Neutrophil (primary cell): ENCODE measurements around the gene AFMID.

ENCODE experiments used
- H3K27ac ChIP-seq: fragments of 200-600 bp; sonication (generic); 2 replicates; pipeline ENCODE4 v1.5.1; 2016; ENCODE audit warnings: mild to moderate bottlenecking, moderate library complexity
- H3K27me3 ChIP-seq: fragments of 200-600 bp; sonication (generic); 2 replicates; pipeline ENCODE4 v1.6.0; 2016; ENCODE audit warnings: mild to moderate bottlenecking
- H3K36me3 ChIP-seq: fragments of 200-600 bp; sonication (generic); 2 replicates; pipeline ENCODE4 v1.5.1; 2017
- H3K4me1 ChIP-seq, 2 experiments: fragments of 200-600 bp in 1 of 2; sonication (generic) in 1 of 2; 1 replicate in 1 of 2; 2 replicates in 1 of 2; pipeline versions ENCODE4 v1.5.1 to v1.6.1; 2013 to 2016; ENCODE audit warnings: low read depth in 1 of 2, low read length in 1 of 2, mild to moderate bottlenecking in 1 of 2, moderate library complexity in 1 of 2; ENCODE audit not compliant: control insufficient read depth in 1 of 2, insufficient read depth in 1 of 2
- H3K4me3 ChIP-seq, 2 experiments: fragments of 200-600 bp in 1 of 2; sonication (generic) in 1 of 2; 1 replicate in 1 of 2; 2 replicates in 1 of 2; pipeline ENCODE4 v1.5.1; 2013 to 2016; ENCODE audit warnings: low read depth in 1 of 2, low read length in 1 of 2, mild to moderate bottlenecking in 1 of 2, moderate library complexity in 1 of 2
- H3K9me3 ChIP-seq: fragments of 200-600 bp; sonication (generic); 2 replicates; pipeline ENCODE4 v1.5.1; 2016
- TF ChIP-seq, protein P1 (sequence below): fragments of 200-600 bp; sonication (generic); IDR thresholded peaks from 2 replicates; pipeline ENCODE4 v1.5.1; 2016; ENCODE audit warnings: antibody characterized with exemption

AFMID gene

DNA sequence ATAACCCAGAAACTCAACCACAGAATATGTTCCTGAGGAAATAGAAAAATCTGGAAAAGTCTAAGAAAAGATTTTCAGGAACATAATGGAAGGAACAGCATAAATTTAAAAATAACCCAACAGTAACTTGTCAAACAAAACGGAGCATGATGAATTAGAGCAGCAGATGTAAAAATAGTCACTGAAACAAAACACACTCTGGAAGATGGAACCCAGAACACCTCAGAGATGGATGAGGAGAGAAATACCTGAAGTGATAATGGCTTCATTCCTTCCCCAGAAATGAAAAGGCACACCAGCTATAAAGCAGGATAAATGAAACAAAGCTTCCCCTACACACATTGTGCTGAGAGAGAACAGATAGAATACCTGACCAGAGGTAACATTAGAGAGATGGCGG is 6.7 kb upstream of the AFMID start:
- Histone ChIP-seq H3K4me3 (no peak overlapping the region), H3K27me3 (no peaks in the 10 kb centered on the region), H3K4me1 (peaks cover 17 to 18% of the 10 kb centered on the region in 2 experiments), H3K9me3 (no peaks in the 10 kb centered on the region), H3K27ac (no peak overlapping the region), H3K36me3 (no peaks in the 10 kb centered on the region)
- TF ChIP-seq, protein P1, sequence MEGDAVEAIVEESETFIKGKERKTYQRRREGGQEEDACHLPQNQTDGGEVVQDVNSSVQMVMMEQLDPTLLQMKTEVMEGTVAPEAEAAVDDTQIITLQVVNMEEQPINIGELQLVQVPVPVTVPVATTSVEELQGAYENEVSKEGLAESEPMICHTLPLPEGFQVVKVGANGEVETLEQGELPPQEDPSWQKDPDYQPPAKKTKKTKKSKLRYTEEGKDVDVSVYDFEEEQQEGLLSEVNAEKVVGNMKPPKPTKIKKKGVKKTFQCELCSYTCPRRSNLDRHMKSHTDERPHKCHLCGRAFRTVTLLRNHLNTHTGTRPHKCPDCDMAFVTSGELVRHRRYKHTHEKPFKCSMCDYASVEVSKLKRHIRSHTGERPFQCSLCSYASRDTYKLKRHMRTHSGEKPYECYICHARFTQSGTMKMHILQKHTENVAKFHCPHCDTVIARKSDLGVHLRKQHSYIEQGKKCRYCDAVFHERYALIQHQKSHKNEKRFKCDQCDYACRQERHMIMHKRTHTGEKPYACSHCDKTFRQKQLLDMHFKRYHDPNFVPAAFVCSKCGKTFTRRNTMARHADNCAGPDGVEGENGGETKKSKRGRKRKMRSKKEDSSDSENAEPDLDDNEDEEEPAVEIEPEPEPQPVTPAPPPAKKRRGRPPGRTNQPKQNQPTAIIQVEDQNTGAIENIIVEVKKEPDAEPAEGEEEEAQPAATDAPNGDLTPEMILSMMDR: no peak

DNA sequence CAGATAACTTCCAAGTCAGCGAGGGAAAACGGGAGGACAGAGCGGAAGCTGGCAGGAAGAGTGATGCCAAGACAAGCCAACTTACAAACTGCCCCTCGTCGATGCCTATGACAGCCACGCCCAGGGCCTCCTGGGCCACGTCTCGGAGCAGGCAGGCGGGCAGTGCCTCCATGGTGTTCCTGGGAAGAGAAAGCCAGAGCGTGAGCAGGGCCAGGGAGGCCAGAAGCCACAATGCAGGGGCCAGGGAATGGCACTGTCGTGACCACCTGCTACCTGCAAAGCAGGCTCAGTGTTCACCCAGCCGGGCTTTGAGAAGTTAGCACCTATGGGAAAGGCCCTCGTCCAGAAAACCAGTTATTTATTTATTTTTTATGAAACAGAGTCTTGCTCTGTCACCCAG is 4.7 kb upstream of the AFMID start:
- H3K4me3 ChIP-seq: no peak overlapping the region
- no peak overlapping the region for H3K27ac ChIP-seq
- H3K4me1 ChIP-seq: peaks cover 13 to 14% of the 10 kb centered on the region in 2 experiments
- no peaks in the 10 kb centered on the region for H3K27me3 ChIP-seq
- no peaks in the 10 kb centered on the region for H3K36me3 ChIP-seq
- TF ChIP-seq, protein P1: no peak
- no peaks in the 10 kb centered on the region for H3K9me3 ChIP-seq

DNA sequence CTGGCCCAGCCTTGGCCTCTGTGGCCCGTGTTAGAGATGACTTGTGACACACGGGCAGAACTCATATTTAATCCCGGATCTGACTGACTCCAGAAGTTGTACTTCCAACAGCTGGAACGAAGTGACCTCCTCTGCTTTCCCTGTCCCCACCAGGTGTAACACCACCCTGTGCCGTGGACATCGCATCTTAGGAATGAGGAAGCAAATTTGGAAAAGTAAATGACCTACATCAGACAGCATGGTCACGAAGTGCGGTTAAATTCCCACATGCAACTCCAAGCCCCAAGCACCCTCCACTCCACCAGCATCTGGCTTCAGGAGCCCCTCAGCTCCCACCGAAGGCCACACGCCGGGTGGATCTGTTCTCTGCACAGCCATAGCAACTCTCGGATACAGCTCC is 3.2 kb upstream of the AFMID start:
- H3K4me3 ChIP-seq: no peak overlapping the region
- no peaks in the 10 kb centered on the region for H3K36me3 ChIP-seq
- H3K4me1 ChIP-seq: peaks cover 14% of the 10 kb centered on the region in 2 experiments
- H3K9me3 ChIP-seq: no peaks in the 10 kb centered on the region
- H3K27ac ChIP-seq: no peak overlapping the region
- no peaks in the 10 kb centered on the region for H3K27me3 ChIP-seq
- TF ChIP-seq, protein P1: no peak

DNA sequence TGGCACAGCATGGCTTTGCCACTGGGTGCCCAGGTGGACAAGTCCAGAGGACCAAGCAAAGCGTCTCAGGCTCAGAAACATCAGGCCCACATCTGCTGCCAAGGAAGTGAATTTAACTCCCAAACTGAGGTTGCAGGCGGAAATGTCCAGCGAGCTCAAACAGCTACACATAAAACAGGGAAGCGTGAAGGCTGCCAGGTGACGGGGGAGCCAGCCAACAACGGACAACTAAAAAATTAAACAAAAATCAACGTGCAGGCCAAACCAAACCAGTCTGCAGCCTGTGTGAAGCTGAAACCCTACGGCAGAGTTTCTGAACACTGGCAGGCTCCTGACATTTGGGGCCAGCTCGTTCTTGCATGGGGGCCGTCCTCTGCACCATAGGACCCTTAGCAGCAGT is 2.8 kb upstream of the AFMID start:
- Histone ChIP-seq H3K36me3 (no peaks in the 10 kb centered on the region), H3K4me3 (no peak overlapping the region), H3K9me3 (no peaks in the 10 kb centered on the region), H3K4me1 (peaks cover 14% of the 10 kb centered on the region in 2 experiments), H3K27me3 (no peaks in the 10 kb centered on the region), H3K27ac (no peak overlapping the region)
- TF ChIP-seq, protein P1: no peak

DNA sequence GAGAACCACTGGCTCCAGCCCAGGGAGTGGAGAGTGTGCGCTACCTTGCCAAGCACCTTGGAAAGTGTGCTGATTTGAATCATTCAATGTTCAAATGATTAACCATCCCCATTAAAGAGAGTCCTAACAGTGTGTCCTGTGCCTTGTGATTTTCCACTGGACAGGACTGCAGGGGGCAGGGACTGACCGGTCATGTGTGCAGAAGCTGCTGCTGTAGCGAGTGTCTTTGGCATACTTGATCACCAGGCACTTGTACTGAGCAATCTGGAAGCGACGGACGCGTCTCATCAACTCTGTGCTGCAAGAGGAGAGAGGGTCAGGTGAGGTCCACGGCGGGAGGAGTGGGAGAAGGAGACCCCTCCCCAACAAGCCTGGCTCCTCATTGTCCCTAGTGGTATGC is 2.3 kb upstream of the AFMID start:
- TF ChIP-seq, protein P1: no peak

More for the DNA sequence above, 2.3 kb upstream of the AFMID start:
- Histone ChIP-seq H3K4me1 (peaks cover 14% of the 10 kb centered on the region in 2 experiments), H3K4me3 (no peak overlapping the region), H3K36me3 (no peaks in the 10 kb centered on the region), H3K27me3 (no peaks in the 10 kb centered on the region), H3K9me3 (no peaks in the 10 kb centered on the region), H3K27ac (no peak overlapping the region)
